HFFc6 (cell line): Measurements from ENCODE around the gene PIK3C2G. TPM values are rescaled to one million over a fixed set of nuclear protein-coding genes. Genes with fewer than 3 reads are reported as not detected.

Source experiments
- DNase-seq: peaks from one replicate; pipeline ENCODE4 v3.0.0-alpha.2; 2018
- H3K27ac Mint-ChIP-seq: 2 replicates; pipeline ENCODE4 v1.8.0; 2020; ENCODE audit warnings: mild to moderate bottlenecking, mixed read lengths
- H3K27me3 Mint-ChIP-seq: 2 replicates; pipeline ENCODE4 v1.8.0; 2021; ENCODE audit warnings: mild to moderate bottlenecking, moderate library complexity, mixed read lengths; ENCODE audit not compliant: insufficient read depth
- H3K36me3 Mint-ChIP-seq: 2 replicates; pipeline ENCODE4 v1.8.0; 2021; ENCODE audit warnings: low read depth, mixed read lengths
- H3K4me1 Mint-ChIP-seq: 2 replicates; pipeline ENCODE4 v1.8.0; 2020; ENCODE audit warnings: low read depth, mixed read lengths
- H3K4me3 Mint-ChIP-seq: 2 replicates; pipeline ENCODE4 v1.8.0; 2020; ENCODE audit warnings: mild to moderate bottlenecking, moderate library complexity, mixed read lengths
- H3K9me3 Mint-ChIP-seq: 2 replicates; pipeline ENCODE4 v1.8.0; 2020; ENCODE audit warnings: mild to moderate bottlenecking, mixed read lengths
- CTCF ChIP-seq: fragments of 200-600 bp; sonication (generic); IDR thresholded peaks from 2 replicates; pipeline ENCODE4 v1.5.0; 2021; ENCODE audit warnings: antibody characterized with exemption, mild to moderate bottlenecking
- total RNA-seq, 6 experiments: library from RNA; stranded (reverse); fragmentation: NEBNext Ultra II Directional; extraction: Animal tissue kit (Norgen Biotek cat#: 25700); gene quantifications; 2 replicates in 1 of 6; 3 replicates in 5 of 6; pipeline ENCODE4 v1.2.3, GENCODE V29; 2021

Gene PIK3C2G
- total RNA-seq, 6 experiments from 2014 or later = not detected

DNA sequence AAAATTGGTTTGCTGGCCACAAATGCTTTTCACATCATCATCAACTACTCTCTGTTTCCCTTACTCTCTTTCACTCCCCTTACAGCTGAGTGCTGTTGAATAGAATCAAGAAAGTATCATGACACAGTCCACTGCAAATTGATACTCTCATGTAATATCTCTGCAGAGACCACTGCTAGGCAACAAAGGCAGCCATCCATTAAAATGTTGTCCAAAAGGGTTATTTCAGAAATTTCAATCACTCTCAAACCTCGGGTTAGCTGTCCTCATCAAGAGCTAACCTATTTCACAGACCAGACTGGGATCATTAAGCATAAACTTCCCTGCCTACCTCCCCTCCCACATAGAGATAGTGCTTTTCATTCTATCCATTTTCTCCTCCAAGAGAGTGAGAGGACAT lies 289.8 kb downstream of the PIK3C2G start:
- no peak for TF ChIP-seq CTCF
- no peak overlapping the region for H3K27ac Mint-ChIP-seq
- H3K4me1 Mint-ChIP-seq = peaks cover 9% of the 10 kb centered on the region
- DNase-seq = no peak
- H3K36me3 Mint-ChIP-seq = no peaks in the 10 kb centered on the region
- peaks cover 1% of the 10 kb centered on the region; the same call in 1 of the 2 replicates for H3K27me3 Mint-ChIP-seq
- no peak overlapping the region for H3K4me3 Mint-ChIP-seq
- H3K9me3 Mint-ChIP-seq = no peaks in the 10 kb centered on the region

DNA sequence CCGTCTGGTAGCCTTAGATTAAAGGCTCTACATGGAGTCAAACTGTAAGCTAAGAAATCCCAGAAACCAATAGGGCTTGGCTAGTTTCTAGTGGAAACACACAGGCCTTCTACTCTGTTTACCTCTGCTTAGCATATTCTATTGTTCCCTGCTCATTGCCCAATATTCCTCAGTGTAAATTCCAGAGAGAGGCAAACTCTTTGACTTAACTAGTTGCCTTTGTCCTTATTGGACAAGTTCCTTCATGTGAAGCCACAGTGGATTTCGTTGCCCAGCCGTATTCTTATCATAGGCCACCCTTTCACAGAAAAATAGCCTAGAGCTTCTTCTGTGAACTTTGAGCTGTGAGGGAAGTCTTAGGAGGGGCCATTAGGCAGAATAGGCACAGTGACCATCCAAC lies 290.4 kb downstream of the PIK3C2G start:
- Mint-ChIP-seq H3K36me3 (no peaks in the 10 kb centered on the region), H3K4me3 (no peak overlapping the region), H3K9me3 (no peaks in the 10 kb centered on the region), H3K27ac (no peak overlapping the region), H3K27me3 (peaks cover 1% of the 10 kb centered on the region; the same call in 1 of the 2 replicates), H3K4me1 (peaks cover 12% of the 10 kb centered on the region)
- no peak for TF ChIP-seq CTCF
- DNase-seq = no peak

DNA sequence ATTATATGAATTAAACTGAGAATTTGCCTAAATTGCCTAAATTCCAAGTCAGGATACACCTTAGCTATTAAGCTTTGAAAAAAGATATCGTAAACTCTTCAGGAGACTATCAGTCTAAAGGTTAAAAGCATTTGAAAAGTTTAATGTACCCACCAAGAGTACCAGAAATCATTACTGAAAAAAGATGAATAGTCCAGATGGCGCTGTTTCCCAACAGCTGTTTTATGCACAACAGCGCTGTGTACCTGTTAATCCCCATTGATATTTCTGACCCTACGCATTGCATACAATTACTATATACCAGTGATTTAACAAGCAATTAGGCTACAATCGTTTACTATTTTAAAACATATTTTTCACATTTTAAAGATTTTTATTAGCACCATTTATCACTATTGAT lies 291.5 kb downstream of the PIK3C2G start:
- TF ChIP-seq CTCF = peak; percentile 51
- Mint-ChIP-seq H3K9me3 (no peaks in the 10 kb centered on the region), H3K27ac (no peak overlapping the region), H3K4me3 (no peak overlapping the region), H3K36me3 (no peaks in the 10 kb centered on the region), H3K27me3 (peaks cover 1% of the 10 kb centered on the region; the same call in 1 of the 2 replicates), H3K4me1 (peaks cover 13% of the 10 kb centered on the region)
- DNase-seq = no peak

- Mint-ChIP-seq H3K27me3 (no peaks in the 10 kb centered on the region; the same call in 1 of the 2 replicates), H3K9me3 (no peaks in the 10 kb centered on the region), H3K4me1 (peaks cover 13% of the 10 kb centered on the region), H3K27ac (no peak overlapping the region), H3K4me3 (no peak overlapping the region), H3K36me3 (no peaks in the 10 kb centered on the region)
- no peak for TF ChIP-seq CTCF
- no peak for DNase-seq
Observed at GRCh38 chr12:18556161-18556560, 294.8 kb downstream of the PIK3C2G start.

- Mint-ChIP-seq H3K36me3 (no peaks in the 10 kb centered on the region), H3K27me3 (no peaks in the 10 kb centered on the region; the same call in 1 of the 2 replicates), H3K27ac (no peak overlapping the region), H3K4me3 (no peak overlapping the region), H3K4me1 (peaks cover 20% of the 10 kb centered on the region), H3K9me3 (no peaks in the 10 kb centered on the region)
- DNase-seq = no peak
- TF ChIP-seq CTCF = no peak
Observed at GRCh38 chr12:18559242-18559641, 297.9 kb downstream of the PIK3C2G start.

- H3K4me1 Mint-ChIP-seq = peaks cover 7% of the 10 kb centered on the region; the same call in 1 of the 2 replicates
- TF ChIP-seq CTCF = no peak
- H3K36me3 Mint-ChIP-seq = no peaks in the 10 kb centered on the region
- H3K27ac Mint-ChIP-seq = no peak overlapping the region; the same call in 1 of the 2 replicates
- H3K9me3 Mint-ChIP-seq = no peaks in the 10 kb centered on the region
- peaks cover 2% of the 10 kb centered on the region; the same call in 1 of the 2 replicates for H3K27me3 Mint-ChIP-seq
- no peak for DNase-seq
- peak overlapping the region; percentile 77; the same call in 1 of the 2 replicates for H3K4me3 Mint-ChIP-seq
Observed at GRCh38 chr12:18562531-18562930, 301.2 kb downstream of the PIK3C2G start.
